CD4-positive, CD25-positive, alpha-beta regulatory T cell (primary cell): ENCODE results near the gene CEACAM5. TPM values are rescaled to one million over a fixed set of nuclear protein-coding genes. Genes with fewer than 3 reads are reported as not detected.
A peak's percentile ranks its signal among the peaks of the same experiment; 100 is the strongest.
"Not testable (repeated sequence)": the region's sequence is repeated elsewhere in the genome, so short reads cannot be mapped to it uniquely, and the experiment has no call there.

Experiments used
- ATAC-seq, 2 donors: fragments of 150-1000 bp; cut with Tn5 transposase; one replicate each; pipeline ENCODE4 v1.10.0; 2021; ENCODE audit warnings: low read depth in 2 of 2, moderate number of reproducible peaks in 2 of 2, moderate library complexity in 1 of 2
- DNase-seq, 3 donors: peaks; one replicate each; pipeline versions ENCODE4 v3.0.0 to v3.0.0-alpha.2; 2012 to 2022; ENCODE audit warnings: mixed read lengths in 1 of 3
- H3K27ac ChIP-seq: one replicate; pipeline ENCODE4 v1.7.0; 2013; ENCODE audit warnings: mild to moderate bottlenecking, low read length; ENCODE audit not compliant: insufficient read depth, poor library complexity, severe bottlenecking
- H3K27me3 ChIP-seq: one replicate; pipeline ENCODE4 v1.7.0; 2013; ENCODE audit warnings: low read length; ENCODE audit not compliant: control insufficient read depth, insufficient read depth
- H3K36me3 ChIP-seq: one replicate; pipeline ENCODE4 v1.7.0; 2013; ENCODE audit warnings: mild to moderate bottlenecking, low read length, moderate library complexity; ENCODE audit not compliant: control insufficient read depth, insufficient read depth
- H3K4me1 ChIP-seq: 2 replicates; pipeline ENCODE4 v1.7.0; 2013; ENCODE audit warnings: mild to moderate bottlenecking, low read length; ENCODE audit not compliant: insufficient read depth, control insufficient read depth, poor library complexity, severe bottlenecking
- H3K4me3 ChIP-seq: one replicate; pipeline ENCODE4 v1.7.0; 2013; ENCODE audit warnings: low read depth, mild to moderate bottlenecking, low read length, moderate library complexity
- H3K9me3 ChIP-seq, 2 experiments: 1 replicate in 1 of 2; 2 replicates in 1 of 2; pipeline ENCODE4 v1.7.0; 2013; ENCODE audit warnings: low read length in 2 of 2, mild to moderate bottlenecking in 1 of 2, moderate library complexity in 1 of 2; ENCODE audit not compliant: control insufficient read depth in 2 of 2
- H3K27ac Mint-ChIP-seq, 3 donors: one replicate each; pipeline ENCODE4 v1.8.0; 2020 to 2022; ENCODE audit warnings: mild to moderate bottlenecking in 3 of 3, mixed read lengths in 3 of 3, moderate library complexity in 2 of 3
- H3K27me3 Mint-ChIP-seq: one replicate; pipeline ENCODE4 v1.8.0; 2022; ENCODE audit warnings: mild to moderate bottlenecking, mixed read lengths
- H3K36me3 Mint-ChIP-seq: one replicate; pipeline ENCODE4 v1.8.0; 2020; ENCODE audit warnings: mixed read lengths
- H3K4me1 Mint-ChIP-seq, 4 donors: one replicate each; pipeline ENCODE4 v1.8.0; 2020 to 2022; ENCODE audit warnings: mixed read lengths in 4 of 4, mild to moderate bottlenecking in 1 of 4
- H3K4me3 Mint-ChIP-seq, 4 donors: one replicate each; pipeline ENCODE4 v1.8.0; 2020 to 2022; ENCODE audit warnings: mild to moderate bottlenecking in 4 of 4, mixed read lengths in 4 of 4, moderate library complexity in 3 of 4
- H3K9me3 Mint-ChIP-seq, 7 donors: one replicate each; pipeline ENCODE4 v1.8.0; 2020 to 2022; ENCODE audit warnings: mixed read lengths in 7 of 7, mild to moderate bottlenecking in 3 of 7, moderate library complexity in 2 of 7
- polyA plus RNA-seq, 4 donors: library from polyadenylated mRNA; unstranded; fragments of 300-500 nt; fragmentation: Illumina TruSeq; gene quantifications; one replicate each; pipeline ENCODE4 v1.2.3, GENCODE V29; 2021
- total RNA-seq: library from RNA; stranded (reverse); gene quantifications from one replicate; pipeline ENCODE4 v1.2.3, GENCODE V29; 2022

The CEACAM5 gene
- total and polyA plus RNA-seq, 5 donors from 2014 or later: not detected

DNA sequence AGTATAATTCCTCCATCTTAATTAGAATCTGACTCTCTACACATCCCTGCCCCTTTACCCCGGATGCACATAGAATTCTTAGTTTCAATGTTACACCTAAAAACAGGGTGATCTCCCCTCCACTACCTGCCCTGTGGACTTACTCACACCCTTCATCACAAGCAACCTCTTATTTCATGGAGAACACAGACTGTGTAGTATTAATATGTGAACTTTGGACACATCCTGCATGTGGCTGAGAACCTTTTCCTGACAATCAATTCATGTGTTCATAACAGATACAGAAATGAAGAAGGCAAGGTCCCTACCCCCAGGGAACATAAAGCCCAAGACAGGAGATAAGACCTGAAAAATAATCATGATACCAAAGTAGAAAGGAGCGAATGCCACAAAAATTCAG, 58.7 kb downstream of the CEACAM5 start:
- ATAC-seq (no peak), DNase-seq (no peak)
- H3K9me3 ChIP-seq: no peaks in the 10 kb centered on the region
- H3K4me1 ChIP-seq: peaks cover 2% of the 10 kb centered on the region
- peaks cover 39% of the 10 kb centered on the region for H3K27me3 Mint-ChIP-seq
- H3K4me1 Mint-ChIP-seq: peaks cover 0 to 8% (median 1%) of the 10 kb centered on the region in 4 donors
- H3K4me3 ChIP-seq: no peak overlapping the region
- no peaks in the 10 kb centered on the region for H3K36me3 Mint-ChIP-seq
- H3K36me3 ChIP-seq: no peaks in the 10 kb centered on the region
- H3K27ac Mint-ChIP-seq: no peak overlapping the region
- H3K9me3 Mint-ChIP-seq: peaks cover 0 to 2% (median 0%) of the 10 kb centered on the region in 7 donors
- H3K4me3 Mint-ChIP-seq: no peak overlapping the region
- peaks cover 11% of the 10 kb centered on the region for H3K27me3 ChIP-seq
- H3K27ac ChIP-seq: no peak overlapping the region

DNA sequence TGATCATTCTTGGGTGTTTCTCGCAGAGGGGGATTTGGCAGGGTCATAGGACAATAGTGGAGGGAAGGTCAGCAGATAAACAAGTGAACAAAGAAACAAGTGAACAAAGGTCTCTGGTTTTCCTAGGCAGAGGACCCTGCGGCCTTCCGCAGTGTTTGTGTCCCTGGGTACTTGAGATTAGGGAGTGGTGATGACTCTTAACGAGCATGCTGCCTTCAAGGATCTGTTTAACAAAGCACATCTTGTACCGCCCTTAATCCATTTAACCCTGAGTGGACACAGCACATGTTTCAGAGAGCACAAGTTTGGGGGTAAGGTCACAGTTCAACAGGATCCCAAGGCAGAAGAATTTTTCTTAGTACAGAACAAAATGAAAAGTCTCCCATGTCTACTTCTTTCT, 59.7 kb downstream of the CEACAM5 start:
- not testable (repeated sequence) for H3K27ac Mint-ChIP-seq
- peaks cover 37% of the 10 kb centered on the region for H3K27me3 Mint-ChIP-seq

DNA sequence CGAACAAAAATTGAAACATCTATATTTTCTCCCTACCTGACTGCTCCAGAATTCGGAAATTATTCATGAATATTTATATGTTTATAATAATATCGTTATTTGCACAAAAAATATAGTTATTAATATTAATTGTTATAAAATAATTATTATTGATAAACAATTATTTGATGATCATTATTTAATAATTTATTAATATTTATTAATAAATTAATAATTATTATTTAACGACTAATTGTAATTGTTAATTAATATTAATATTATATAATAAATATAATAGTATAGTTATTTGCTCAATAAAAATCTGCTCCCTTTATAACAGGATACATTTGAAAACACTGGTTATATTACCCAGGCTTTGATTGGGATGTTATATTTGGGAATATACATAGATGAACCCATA, 61.2 kb downstream of the CEACAM5 start:
- peaks cover 0 to 2% (median 0%) of the 10 kb centered on the region in 7 donors for H3K9me3 Mint-ChIP-seq
- peaks cover 33% of the 10 kb centered on the region for H3K27me3 Mint-ChIP-seq
- H3K4me1 Mint-ChIP-seq: peaks cover 14 to 33% (median 21%) of the 10 kb centered on the region in 4 donors
- no peak overlapping the region for H3K4me3 ChIP-seq
- no peak overlapping the region for H3K27ac ChIP-seq
- DNase-seq (no peak), ATAC-seq (no peak)
- no peak overlapping the region for H3K27ac Mint-ChIP-seq
- H3K9me3 ChIP-seq: no peaks in the 10 kb centered on the region
- H3K36me3 Mint-ChIP-seq: no peaks in the 10 kb centered on the region
- peaks cover 13% of the 10 kb centered on the region for H3K27me3 ChIP-seq
- H3K4me1 ChIP-seq: peaks cover 21% of the 10 kb centered on the region
- H3K36me3 ChIP-seq: no peaks in the 10 kb centered on the region
- H3K4me3 Mint-ChIP-seq: no peak overlapping the region

More for the DNA sequence above, 59.7 kb downstream of the CEACAM5 start:
- DNase-seq, H3K36me3 Mint-ChIP-seq, H3K36me3 ChIP-seq, H3K9me3 ChIP-seq, H3K9me3 Mint-ChIP-seq, H3K4me3 ChIP-seq, ATAC-seq, H3K4me3 Mint-ChIP-seq, H3K27ac ChIP-seq, H3K4me1 ChIP-seq: not testable (repeated sequence)
- peaks cover 0 to 18% (median 9%) of the 10 kb centered on the region in 4 donors for H3K4me1 Mint-ChIP-seq
- peaks cover 13% of the 10 kb centered on the region for H3K27me3 ChIP-seq

DNA sequence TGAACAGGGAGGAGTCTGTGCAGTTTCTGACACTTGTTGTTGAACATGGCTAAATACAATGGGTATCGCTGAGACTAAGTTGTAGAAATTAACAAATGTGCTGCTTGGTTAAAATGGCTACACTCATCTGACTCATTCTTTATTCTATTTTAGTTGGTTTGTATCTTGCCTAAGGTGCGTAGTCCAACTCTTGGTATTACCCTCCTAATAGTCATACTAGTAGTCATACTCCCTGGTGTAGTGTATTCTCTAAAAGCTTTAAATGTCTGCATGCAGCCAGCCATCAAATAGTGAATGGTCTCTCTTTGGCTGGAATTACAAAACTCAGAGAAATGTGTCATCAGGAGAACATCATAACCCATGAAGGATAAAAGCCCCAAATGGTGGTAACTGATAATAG, 63.0 kb downstream of the CEACAM5 start:
- H3K4me3 Mint-ChIP-seq: no peak overlapping the region
- no peak for DNase-seq
- no peak overlapping the region for H3K27ac Mint-ChIP-seq
- Histone ChIP-seq H3K27ac (no peak overlapping the region), H3K9me3 (no peaks in the 10 kb centered on the region), H3K27me3 (peaks cover 8% of the 10 kb centered on the region), H3K4me3 (no peak overlapping the region), H3K4me1 (peaks cover 31% of the 10 kb centered on the region), H3K36me3 (no peaks in the 10 kb centered on the region)
- peaks cover 16 to 48% (median 29%) of the 10 kb centered on the region in 4 donors for H3K4me1 Mint-ChIP-seq
- H3K36me3 Mint-ChIP-seq: no peaks in the 10 kb centered on the region
- H3K27me3 Mint-ChIP-seq: peaks cover 31% of the 10 kb centered on the region
- no peak for ATAC-seq
- H3K9me3 Mint-ChIP-seq: no peaks in the 10 kb centered on the region

DNA sequence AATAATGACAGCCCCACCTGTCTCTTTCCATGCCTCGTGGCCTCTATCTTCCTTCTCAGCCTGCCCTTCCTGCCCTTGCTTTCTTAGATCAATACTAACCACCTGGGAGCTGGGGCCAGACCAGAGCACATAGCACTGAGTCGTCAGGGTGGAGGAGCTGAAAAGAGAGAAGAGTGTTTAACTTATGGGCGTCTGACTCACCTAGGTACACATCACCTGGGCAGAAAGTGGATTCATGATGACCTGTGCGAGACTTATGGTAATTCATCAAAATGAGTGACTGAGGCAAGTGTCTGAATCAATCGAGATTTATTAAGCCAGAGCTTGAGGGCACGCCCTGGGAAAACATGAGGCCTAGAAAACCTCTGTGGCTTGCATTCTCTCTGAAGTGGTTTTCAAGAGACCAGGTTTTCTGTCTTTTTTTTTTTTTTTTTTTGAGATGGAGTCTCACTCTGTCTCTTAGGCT, 66.1 kb downstream of the CEACAM5 start:
- H3K9me3 ChIP-seq: no peaks in the 10 kb centered on the region
- Mint-ChIP-seq H3K27ac (peak overlapping the region in 2 of 3 donors; percentile 4 to 80), H3K4me1 (peaks cover 16 to 51% (median 29%) of the 10 kb centered on the region in 4 donors), H3K4me3 (peak overlapping the region; percentile 53 to 80 (median 68)), H3K36me3 (no peaks in the 10 kb centered on the region), H3K9me3 (peaks cover 0 to 2% (median 0%) of the 10 kb centered on the region in 7 donors), H3K27me3 (peaks cover 40% of the 10 kb centered on the region)
- H3K27ac ChIP-seq: no peak overlapping the region
- peaks cover 15% of the 10 kb centered on the region for H3K27me3 ChIP-seq
- peak overlapping the region; percentile 62 for H3K4me3 ChIP-seq
- DNase-seq (peak; percentile 25 to 83 (median 68)), ATAC-seq (peak; percentile 60 to 76)
- H3K4me1 ChIP-seq: peaks cover 31% of the 10 kb centered on the region
- H3K36me3 ChIP-seq: no peaks in the 10 kb centered on the region

DNA sequence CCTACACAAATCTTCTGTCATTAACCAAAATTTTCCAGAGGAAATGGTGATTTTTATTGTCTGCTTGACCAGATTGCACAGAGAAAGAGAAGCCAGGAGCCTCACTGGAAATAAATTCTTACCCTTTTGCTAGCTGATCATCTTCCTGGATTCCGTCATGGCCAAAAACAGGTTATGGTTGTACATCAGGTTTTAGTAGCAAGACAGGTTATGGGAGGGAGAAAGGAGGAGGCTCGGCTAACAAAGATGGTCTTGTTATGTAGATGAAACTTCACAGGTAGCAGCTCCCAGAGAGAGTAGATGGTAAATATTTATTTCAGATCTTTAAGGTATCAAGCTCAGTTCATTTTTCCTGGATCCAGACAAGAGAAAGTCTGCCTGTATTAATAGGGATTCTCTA, 68.3 kb downstream of the CEACAM5 start:
- Mint-ChIP-seq H3K9me3 (peaks cover 0 to 2% (median 0%) of the 10 kb centered on the region in 7 donors), H3K4me3 (no peak overlapping the region), H3K27ac (no peak overlapping the region), H3K36me3 (no peaks in the 10 kb centered on the region), H3K4me1 (peaks cover 16 to 46% (median 29%) of the 10 kb centered on the region in 4 donors), H3K27me3 (peaks cover 41% of the 10 kb centered on the region)
- Histone ChIP-seq H3K4me3 (no peak overlapping the region), H3K9me3 (no peaks in the 10 kb centered on the region), H3K4me1 (peaks cover 31% of the 10 kb centered on the region), H3K27ac (no peak overlapping the region), H3K27me3 (peaks cover 16% of the 10 kb centered on the region), H3K36me3 (no peaks in the 10 kb centered on the region)
- DNase-seq: no peak
- ATAC-seq: no peak

Other genes with a start within 250 kb of the CEACAM5 start
- gene CEACAM21, start 132.5 kb upstream of the CEACAM5 start, total RNA-seq: 43.8 TPM
- 10 to 100 TPM; 39.1 to 58.6 (median 46.7) TPM for gene CEACAM21, start 132.5 kb upstream of the CEACAM5 start, polyA plus RNA-seq
- gene CEACAM4, start 81.6 kb upstream of the CEACAM5 start, total RNA-seq: 16.1 TPM
- 10 to 100 TPM; 24.4 to 50.2 (median 36.5) TPM for gene CEACAM4, start 81.6 kb upstream of the CEACAM5 start, polyA plus RNA-seq
- not detected for gene CEACAM7, start 20.4 kb upstream of the CEACAM5 start, total RNA-seq
- gene CEACAM7, start 20.4 kb upstream of the CEACAM5 start, polyA plus RNA-seq: not detected
- gene CEACAM6, start 46.9 kb downstream of the CEACAM5 start, total RNA-seq: not detected
- not detected for gene CEACAM6, start 46.9 kb downstream of the CEACAM5 start, polyA plus RNA-seq
- not detected for gene CEACAM3, start 88.0 kb downstream of the CEACAM5 start, total RNA-seq
- not detected for gene CEACAM3, start 88.0 kb downstream of the CEACAM5 start, polyA plus RNA-seq
- gene LYPD4, start 136.1 kb downstream of the CEACAM5 start, total RNA-seq: not detected
- gene LYPD4, start 136.1 kb downstream of the CEACAM5 start, polyA plus RNA-seq: not detected
- gene DMRTC2, start 136.4 kb downstream of the CEACAM5 start, total RNA-seq: not detected
- gene DMRTC2, start 136.4 kb downstream of the CEACAM5 start, polyA plus RNA-seq: not detected
- 2,081 TPM for gene RPS19, start 151.6 kb downstream of the CEACAM5 start, total RNA-seq
- gene RPS19, start 151.6 kb downstream of the CEACAM5 start, polyA plus RNA-seq: 1,000 to 10,000 TPM; 3,595 to 5,716 (median 4,931) TPM
- gene CD79A, start 168.7 kb downstream of the CEACAM5 start, total RNA-seq: 4.9 TPM
- 10 to 100 TPM; 10.6 to 17.9 (median 16.4) TPM for gene CD79A, start 168.7 kb downstream of the CEACAM5 start, polyA plus RNA-seq
- 1,312 TPM for gene ARHGEF1, start 174.6 kb downstream of the CEACAM5 start, total RNA-seq
- gene ARHGEF1, start 174.6 kb downstream of the CEACAM5 start, polyA plus RNA-seq: 100 to 1,000 TPM; 162 to 187 (median 180) TPM
- 4.7 TPM for gene ERFL, start 219.8 kb downstream of the CEACAM5 start, total RNA-seq
- gene ERFL, start 219.8 kb downstream of the CEACAM5 start, polyA plus RNA-seq: not detected